GM12892 (cell line): ENCODE measurements around the gene POGZ.

Experiments
- POLR2A ChIP-seq: IDR thresholded peaks from 2 replicates; pipeline ENCODE4 v1.6.1; 2011; ENCODE audit warnings: low read depth, low read length, control low read depth
- POLR2AphosphoS5 ChIP-seq: IDR thresholded peaks from 2 replicates; pipeline ENCODE4 v1.6.1; 2011; ENCODE audit warnings: low read depth, low read length, control low read depth
- TAF1 ChIP-seq: IDR thresholded peaks from 2 replicates; pipeline ENCODE4 v1.6.1; 2011; ENCODE audit warnings: low read depth, mild to moderate bottlenecking, control low read depth, low read length, borderline replicate concordance

GRCh38 chr1:151478923-151479322 is 19.6 kb upstream of the POGZ start:
- no peak for TF ChIP-seq POLR2A
- TF ChIP-seq POLR2AphosphoS5: no peak
- TF ChIP-seq TAF1: no peak
